Duodenal mucosa (tissue), 2 donors: ENCODE measurements around the gene SYNM.
"Not testable (repeated sequence)": the region's sequence is repeated elsewhere in the genome, so short reads cannot be mapped to it uniquely, and the experiment has no call there.

Experiments used
- H3K27ac ChIP-seq: one replicate; pipeline ENCODE4 v1.7.0; 2013; ENCODE audit warnings: low read depth, low read length
- H3K27me3 ChIP-seq, 2 donors: one replicate each; pipeline ENCODE4 v1.7.0; 2013; ENCODE audit warnings: low read length in 2 of 2, control low read depth in 1 of 2; ENCODE audit not compliant: insufficient read depth in 2 of 2, control insufficient read depth in 1 of 2
- H3K36me3 ChIP-seq, 2 donors: one replicate each; pipeline ENCODE4 v1.7.0; 2013; ENCODE audit warnings: low read length in 2 of 2, control low read depth in 1 of 2; ENCODE audit not compliant: insufficient read depth in 2 of 2, control insufficient read depth in 1 of 2
- H3K4me1 ChIP-seq, 2 donors: one replicate each; pipeline ENCODE4 v1.7.0; 2013; ENCODE audit warnings: low read length in 2 of 2, control low read depth in 1 of 2; ENCODE audit not compliant: insufficient read depth in 2 of 2, control insufficient read depth in 1 of 2
- H3K4me3 ChIP-seq, 2 donors: one replicate each; pipeline ENCODE4 v1.7.0; 2013; ENCODE audit warnings: low read length in 2 of 2, low read depth in 1 of 2
- H3K9ac ChIP-seq, 2 donors: one replicate each; pipeline ENCODE4 v1.7.0; 2013; ENCODE audit warnings: low read length in 2 of 2, low read depth in 1 of 2
- H3K9me3 ChIP-seq, 2 donors: one replicate each; pipeline ENCODE4 v1.7.0; 2013; ENCODE audit warnings: low read length in 2 of 2, control low read depth in 1 of 2; ENCODE audit not compliant: control insufficient read depth in 1 of 2

The SYNM gene

GRCh38 chr15:99106417-99107220 is 1.7 kb downstream of the SYNM start:
- no peaks in the 10 kb centered on the region for H3K36me3 ChIP-seq
- H3K4me1 ChIP-seq = peaks cover 8 to 20% of the 10 kb centered on the region in 2 donors
- H3K9ac ChIP-seq = peak overlapping the region; percentile 10 to 45
- H3K4me3 ChIP-seq = peak overlapping the region; percentile 62 to 67
- peaks cover 4 to 13% of the 10 kb centered on the region in 2 donors for H3K27me3 ChIP-seq
- H3K27ac ChIP-seq = no peak overlapping the region
- no peaks in the 10 kb centered on the region for H3K9me3 ChIP-seq

GRCh38 chr15:99108993-99109392 is 4.1 kb downstream of the SYNM start:
- Histone ChIP-seq H3K9ac (no peak overlapping the region), H3K4me3 (no peak overlapping the region), H3K9me3 (no peaks in the 10 kb centered on the region), H3K36me3 (peaks cover 0 to 6% of the 10 kb centered on the region in 2 donors), H3K4me1 (peaks cover 8 to 23% of the 10 kb centered on the region in 2 donors), H3K27me3 (no peaks in the 10 kb centered on the region), H3K27ac (no peak overlapping the region)

GRCh38 chr15:99109555-99110021 is 4.7 kb downstream of the SYNM start:
- no peak overlapping the region for H3K9ac ChIP-seq
- H3K36me3 ChIP-seq = peaks cover 0 to 6% of the 10 kb centered on the region in 2 donors
- peaks cover 12 to 23% of the 10 kb centered on the region in 2 donors for H3K4me1 ChIP-seq
- H3K4me3 ChIP-seq = no peak overlapping the region
- no peaks in the 10 kb centered on the region for H3K9me3 ChIP-seq
- H3K27me3 ChIP-seq = no peaks in the 10 kb centered on the region
- H3K27ac ChIP-seq = no peak overlapping the region

GRCh38 chr15:99110093-99110492 is 5.2 kb downstream of the SYNM start:
- no peak overlapping the region for H3K4me3 ChIP-seq
- H3K27ac ChIP-seq = no peak overlapping the region
- H3K9me3 ChIP-seq = no peaks in the 10 kb centered on the region
- H3K9ac ChIP-seq = no peak overlapping the region
- H3K27me3 ChIP-seq = no peaks in the 10 kb centered on the region
- peaks cover 0 to 6% of the 10 kb centered on the region in 2 donors for H3K36me3 ChIP-seq
- peaks cover 12 to 23% of the 10 kb centered on the region in 2 donors for H3K4me1 ChIP-seq

- no peak overlapping the region for H3K27ac ChIP-seq
- H3K9ac ChIP-seq = no peak overlapping the region
- H3K4me3 ChIP-seq = no peak overlapping the region
- H3K27me3 ChIP-seq = no peaks in the 10 kb centered on the region
- peaks cover 12 to 22% of the 10 kb centered on the region in 2 donors for H3K4me1 ChIP-seq
- H3K9me3 ChIP-seq = no peaks in the 10 kb centered on the region
- peaks cover 0 to 6% of the 10 kb centered on the region in 2 donors for H3K36me3 ChIP-seq
These were observed 5.9 kb downstream of the SYNM start for GRCh38 chr15:99110581-99111320.

GRCh38 chr15:99111641-99112040 is 6.8 kb downstream of the SYNM start:
- not testable (repeated sequence) for H3K9ac ChIP-seq, H3K27me3 ChIP-seq, H3K36me3 ChIP-seq, H3K27ac ChIP-seq, H3K4me3 ChIP-seq, H3K9me3 ChIP-seq
- peaks cover 4 to 13% of the 10 kb centered on the region in 2 donors for H3K4me1 ChIP-seq

- H3K36me3 ChIP-seq = peaks cover 0 to 6% of the 10 kb centered on the region in 2 donors
- H3K9ac ChIP-seq = no peak overlapping the region
- no peaks in the 10 kb centered on the region for H3K27me3 ChIP-seq
- H3K4me3 ChIP-seq = no peak overlapping the region
- H3K27ac ChIP-seq = no peak overlapping the region
- H3K4me1 ChIP-seq = peaks cover 3 to 4% of the 10 kb centered on the region in 2 donors
- no peaks in the 10 kb centered on the region for H3K9me3 ChIP-seq
These were observed 8.8 kb downstream of the SYNM start for GRCh38 chr15:99113547-99114271.

GRCh38 chr15:99114511-99115299 is 9.8 kb downstream of the SYNM start:
- no peak overlapping the region for H3K9ac ChIP-seq
- no peaks in the 10 kb centered on the region for H3K27me3 ChIP-seq
- H3K36me3 ChIP-seq = peaks cover 0 to 6% of the 10 kb centered on the region in 2 donors
- H3K27ac ChIP-seq = no peak overlapping the region
- H3K4me3 ChIP-seq = no peak overlapping the region
- H3K4me1 ChIP-seq = peaks cover 3 to 4% of the 10 kb centered on the region in 2 donors
- no peaks in the 10 kb centered on the region for H3K9me3 ChIP-seq

GRCh38 chr15:99115300-99116215 is 10.7 kb downstream of the SYNM start:
- H3K27me3 ChIP-seq = no peaks in the 10 kb centered on the region
- H3K9me3 ChIP-seq = no peaks in the 10 kb centered on the region
- H3K36me3 ChIP-seq = peaks cover 0 to 6% of the 10 kb centered on the region in 2 donors
- H3K9ac ChIP-seq = no peak overlapping the region
- H3K4me3 ChIP-seq = no peak overlapping the region
- no peak overlapping the region for H3K27ac ChIP-seq
- H3K4me1 ChIP-seq = peaks cover 3 to 4% of the 10 kb centered on the region in 2 donors
